CD1c-positive myeloid dendritic cell (primary cell): Measurements from ENCODE around the gene TRIM47.

Source experiments
- DNase-seq: peaks from one replicate; pipeline ENCODE4 v3.0.0-alpha.2; 2016; ENCODE audit errors: extremely low spot score

Gene TRIM47

DNA sequence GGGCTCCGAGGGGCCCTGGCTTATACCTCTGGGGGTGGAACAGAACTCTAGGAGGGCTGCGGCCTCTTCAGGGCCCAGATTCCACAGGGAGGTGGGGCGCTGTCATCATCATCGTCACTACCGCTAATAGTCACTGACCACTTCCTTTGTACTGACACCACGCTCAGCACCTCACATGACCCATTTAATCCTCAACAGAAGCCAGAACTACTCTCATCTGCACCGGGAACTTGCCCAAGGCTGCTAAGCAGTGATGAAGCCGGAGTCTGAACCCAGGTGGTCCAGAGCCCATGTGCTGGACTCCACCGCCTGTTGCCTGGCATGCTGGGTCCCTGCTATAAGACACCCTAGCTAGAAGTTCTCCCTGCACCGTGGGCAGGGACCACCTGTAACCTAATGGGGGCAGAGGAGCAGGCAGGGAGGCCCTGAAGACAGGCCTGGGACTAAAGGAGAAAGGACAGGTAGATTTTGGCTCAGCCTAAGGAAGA, 46.2 kb downstream of the TRIM47 start:
- DNase-seq = peak; percentile 76

DNA sequence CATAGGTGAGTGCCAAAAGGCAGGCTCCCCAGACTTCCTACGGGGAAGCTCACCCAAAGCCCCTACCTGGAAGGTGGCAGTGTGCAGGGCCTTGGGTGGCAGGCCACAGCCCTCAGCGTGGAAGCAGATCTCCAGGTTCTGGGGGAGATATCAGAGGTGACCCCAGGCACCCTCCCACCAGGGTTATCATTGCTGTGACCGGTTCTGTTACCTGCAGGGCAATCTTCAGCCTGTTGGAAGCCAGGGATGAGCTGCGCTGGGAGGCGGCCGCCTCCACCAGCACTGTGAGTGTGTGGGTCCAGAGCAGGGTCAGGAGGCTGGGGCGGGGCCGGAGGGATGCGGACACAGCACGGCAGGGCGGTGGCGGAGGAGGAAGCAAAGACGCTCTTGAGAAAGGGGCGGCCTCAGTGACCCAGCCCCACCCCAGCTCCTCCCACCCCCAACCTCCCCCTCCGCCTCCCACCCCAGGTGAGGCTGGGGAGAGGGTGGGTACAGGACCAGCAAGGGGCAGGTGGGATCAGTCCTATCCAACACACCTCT, 47.3 kb downstream of the TRIM47 start:
- no peak for DNase-seq

DNA sequence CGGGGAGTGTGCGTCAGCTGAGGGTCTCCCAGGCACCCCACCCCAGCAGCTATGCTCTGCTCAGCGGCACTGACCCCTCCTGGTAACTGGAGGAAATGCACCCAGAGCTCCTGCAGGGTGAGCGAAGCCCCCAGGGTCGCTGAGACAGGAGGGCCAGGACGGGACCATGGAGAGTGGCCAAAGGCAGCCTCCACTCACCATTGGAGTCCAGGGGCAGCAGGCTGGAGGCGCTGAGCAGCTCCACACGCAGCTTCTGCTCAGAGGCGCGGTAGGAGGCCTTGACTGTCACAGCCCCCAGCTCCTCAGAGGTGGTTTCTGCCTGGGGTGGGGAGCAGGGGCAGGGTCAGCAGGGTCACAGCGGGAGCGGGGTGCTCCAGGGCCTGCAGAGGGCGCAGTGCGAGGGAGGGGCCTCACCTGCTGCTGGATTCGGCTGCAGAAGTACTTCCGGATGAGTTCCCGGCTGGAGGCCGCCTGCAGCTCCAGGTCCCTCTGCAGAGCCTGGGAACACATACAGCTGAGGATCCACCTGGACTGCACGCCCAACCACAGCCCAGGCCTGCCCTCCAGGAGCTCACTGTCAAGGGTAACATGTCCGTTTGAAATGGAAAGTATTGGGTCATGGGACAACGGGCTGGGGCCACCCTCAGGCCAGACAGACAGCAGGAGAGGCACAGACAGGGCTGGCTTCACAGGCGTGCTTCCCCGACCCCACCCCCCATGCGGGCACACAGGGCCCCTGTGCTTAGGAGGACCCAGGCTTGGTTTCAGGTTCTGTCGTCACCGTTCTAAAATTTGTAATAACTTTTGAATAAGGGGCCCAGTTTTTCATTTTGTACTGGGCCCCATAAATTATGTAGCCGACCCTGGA, 48.0 kb downstream of the TRIM47 start:
- no peak for DNase-seq

DNA sequence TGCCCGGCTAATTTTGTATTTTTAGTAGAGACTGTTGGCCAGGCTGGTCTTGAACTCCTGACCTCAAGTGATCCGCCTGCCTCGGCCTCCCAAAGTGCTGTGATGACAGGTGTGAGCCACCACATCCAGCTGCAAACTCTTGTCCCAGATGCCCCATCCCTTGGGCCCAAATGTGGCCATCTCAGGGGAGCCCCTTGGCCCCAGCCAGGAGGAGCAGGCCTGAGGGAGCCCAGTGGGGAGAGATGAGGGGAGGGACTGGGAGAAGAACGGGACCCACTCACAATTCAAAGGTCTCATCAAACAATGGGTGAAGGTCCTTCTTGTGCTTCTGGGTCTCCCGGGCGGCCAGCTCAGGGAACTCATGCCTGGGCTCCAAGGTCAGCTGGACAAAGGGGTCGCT, 48.6 kb downstream of the TRIM47 start:
- DNase-seq = no peak

DNA sequence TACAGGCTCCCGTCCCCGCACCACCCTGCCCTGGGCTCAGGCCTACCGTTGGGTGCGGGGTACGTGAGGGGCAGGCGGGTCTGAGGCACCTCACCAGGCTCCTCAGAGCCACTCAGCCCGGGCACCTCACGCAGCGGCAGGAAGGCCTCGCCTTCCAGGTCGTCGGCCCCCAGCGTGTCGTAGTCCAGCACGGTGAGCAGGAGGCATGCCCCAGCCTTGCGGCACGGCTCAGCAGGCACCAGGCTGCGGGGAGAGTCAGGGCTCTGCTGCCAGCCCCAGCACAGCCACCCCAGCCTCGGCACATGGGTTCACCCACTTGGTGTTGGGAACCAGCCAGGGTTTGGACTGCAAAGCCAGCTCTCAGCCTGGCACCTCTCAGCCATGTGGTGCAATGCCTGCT, 49.6 kb downstream of the TRIM47 start:
- no peak for DNase-seq

DNA sequence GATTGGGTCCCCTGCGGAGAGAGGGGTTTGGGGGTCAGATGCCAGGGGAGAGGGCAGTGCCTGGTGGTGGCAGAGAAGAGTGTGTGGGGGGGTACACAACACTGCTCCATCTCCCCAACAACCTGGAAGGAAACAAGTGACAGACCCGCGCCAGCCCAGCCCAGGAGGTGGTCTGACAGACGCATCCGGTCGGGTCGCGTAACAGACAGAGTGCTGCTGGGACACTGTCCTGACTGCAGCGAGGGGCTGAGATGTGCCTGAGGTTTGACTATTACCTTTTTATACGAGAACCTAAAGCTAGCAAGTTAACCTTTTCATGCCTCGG, 50.3 kb downstream of the TRIM47 start:
- no peak for DNase-seq

DNA sequence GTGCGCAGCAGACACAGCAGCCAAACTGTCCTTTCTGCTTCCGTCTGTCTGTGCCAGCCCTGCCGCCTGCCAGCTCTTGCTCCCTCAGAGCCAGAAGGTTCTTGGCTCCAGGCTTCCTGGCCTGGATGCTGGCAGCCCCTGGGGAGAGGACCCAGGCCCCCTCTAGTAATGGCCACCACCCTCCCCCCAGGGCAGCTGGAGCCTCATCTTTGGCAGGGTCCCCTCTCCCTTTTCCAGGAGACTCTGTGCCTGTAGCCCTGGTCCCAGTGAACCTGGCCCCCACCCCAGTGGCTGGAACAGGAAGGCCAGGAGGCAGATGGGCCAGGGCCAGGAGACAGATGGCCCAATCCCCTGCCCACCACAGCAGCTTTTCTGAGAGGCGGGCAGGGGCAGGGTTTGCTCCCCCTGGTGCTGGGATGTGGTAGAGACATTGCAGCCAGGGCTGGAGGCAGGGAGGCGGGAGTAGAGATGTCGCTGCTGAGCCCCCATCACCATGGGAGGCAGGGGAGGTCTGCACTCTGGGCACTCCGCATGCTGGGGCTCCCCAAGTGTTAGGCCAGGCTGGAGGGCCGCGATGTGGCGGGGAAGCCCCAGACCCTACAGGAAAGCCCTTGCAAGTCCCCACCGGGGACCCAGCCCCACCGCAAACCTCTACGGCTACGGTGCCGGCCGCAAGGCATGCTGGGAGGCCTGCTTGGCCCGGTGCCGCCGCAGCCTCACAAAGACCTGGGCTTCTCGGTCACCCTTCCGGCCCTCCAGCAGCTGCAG, 50.9 kb downstream of the TRIM47 start:
- peak; percentile 38 for DNase-seq

DNA sequence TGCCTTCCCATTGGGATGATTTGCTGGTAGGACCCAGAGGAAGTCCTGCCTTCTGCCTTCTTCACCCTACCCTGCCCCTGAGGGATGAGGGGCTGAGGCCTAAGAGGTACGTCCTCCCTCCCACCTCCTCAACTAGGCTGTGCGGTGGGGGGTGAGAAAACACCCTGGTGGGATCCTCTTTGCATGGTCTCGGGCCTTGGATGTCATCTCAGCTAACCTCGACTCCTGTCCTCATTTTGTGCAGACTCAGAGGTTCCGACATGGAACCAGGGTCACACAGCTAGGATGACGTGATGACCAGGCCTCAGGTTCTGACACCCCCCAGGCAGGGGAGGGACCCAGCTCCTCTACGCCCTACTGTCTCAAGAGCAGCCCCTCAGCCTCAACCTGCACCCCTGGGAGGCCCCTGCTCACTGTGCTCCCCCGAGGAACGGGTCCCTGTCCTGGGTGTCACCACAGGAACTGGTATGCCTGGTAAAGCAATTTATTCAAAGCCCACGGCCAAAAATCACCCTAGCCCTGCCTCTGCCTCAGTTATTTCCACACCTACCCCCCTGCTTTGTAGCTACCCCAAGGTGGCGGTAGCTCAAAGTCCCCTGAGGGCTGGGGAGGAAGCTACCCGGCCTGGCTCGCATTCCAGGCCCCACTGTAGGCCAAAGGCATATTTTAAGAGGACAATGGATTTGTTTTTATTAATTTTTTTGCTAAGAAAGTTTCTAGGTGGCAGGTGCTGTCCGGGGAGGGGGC, 51.6 kb downstream of the TRIM47 start:
- DNase-seq = no peak

DNA sequence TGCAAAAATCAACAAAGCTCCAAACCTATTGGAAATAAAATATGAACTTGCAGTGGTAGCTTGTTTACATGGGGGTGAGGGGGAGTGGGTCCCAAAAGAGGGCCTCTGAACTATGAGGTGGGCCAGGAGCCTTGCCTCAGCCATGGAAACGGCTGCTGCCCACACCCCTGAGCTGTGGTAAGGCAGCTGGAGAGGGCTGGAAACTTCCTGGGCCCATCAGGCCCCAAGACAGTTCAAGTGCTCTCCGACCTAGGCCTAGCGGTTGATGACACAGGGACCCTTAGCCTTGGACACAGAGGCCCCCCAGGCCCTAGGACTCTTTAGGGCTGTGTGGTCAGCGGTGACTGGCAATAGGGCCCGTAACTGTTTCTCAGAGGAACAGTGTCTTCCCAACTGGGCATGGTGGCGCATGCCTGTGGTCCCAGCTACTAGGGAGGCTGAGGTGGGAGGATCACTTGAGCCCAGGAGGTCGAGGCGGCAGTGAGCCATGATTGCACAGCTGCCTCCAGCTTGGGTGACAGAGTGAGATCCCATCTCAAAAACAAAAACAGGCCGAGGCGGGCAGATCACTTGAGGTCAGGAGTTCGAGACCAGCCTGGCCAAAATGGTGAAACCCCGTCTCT, 52.5 kb downstream of the TRIM47 start:
- no peak for DNase-seq

DNA sequence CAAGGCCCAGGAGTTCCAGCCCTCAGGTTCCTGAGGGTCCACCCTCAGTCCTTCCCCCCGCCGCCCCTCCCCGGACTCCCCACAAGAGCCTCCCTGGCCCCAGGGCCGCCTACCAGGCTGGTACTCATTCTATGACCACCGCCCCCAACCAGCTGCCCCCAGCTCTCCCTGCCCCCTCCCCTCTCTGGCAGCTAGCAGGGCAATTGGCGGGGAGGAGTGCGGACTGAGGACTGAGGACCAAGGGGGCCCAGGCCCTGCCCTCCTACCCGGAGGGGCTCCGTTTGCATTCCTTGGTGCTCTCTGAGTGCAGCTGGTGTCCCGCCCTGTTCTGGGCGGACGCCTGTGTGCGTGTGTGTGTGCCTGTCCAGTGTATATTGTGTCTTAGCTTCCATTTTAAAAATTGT, 53.2 kb downstream of the TRIM47 start:
- DNase-seq = no peak

DNA sequence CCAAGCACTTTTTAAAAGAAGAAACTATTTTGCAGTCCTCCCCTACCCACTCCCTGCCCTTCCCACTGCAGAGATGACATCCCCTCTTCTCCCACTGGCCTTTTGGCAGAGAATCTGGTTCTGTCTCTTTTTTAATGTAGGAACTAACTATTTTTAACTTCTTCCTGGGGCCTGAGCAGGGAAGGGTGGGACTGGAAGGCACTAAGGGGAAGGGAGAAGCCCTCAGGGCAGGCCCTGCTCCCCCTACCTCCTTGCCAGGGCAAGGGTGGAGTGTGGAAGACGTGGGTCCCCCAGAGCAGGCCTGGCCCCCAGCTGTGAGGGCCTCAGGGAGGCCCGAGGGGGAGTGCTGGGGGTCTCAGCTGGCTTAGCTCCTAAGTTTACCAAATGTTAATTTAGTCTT, 53.7 kb downstream of the TRIM47 start:
- no peak for DNase-seq
